ENCODE results near the gene OTC. TPM values are rescaled to one million over a fixed set of nuclear protein-coding genes. Genes with fewer than 3 reads are reported as not detected.

OTC gene
- total RNA-seq, 1 experiment from 2014 or later = not detected

- no TSS peak for BruUV-seq (replicated peaks)
- Mint-ChIP-seq H3K36me3 (ENCODE audit: insufficient read depth, unreplicated experiment) (no peaks in the 10 kb centered on the region), H3K9me3 (ENCODE audit: unreplicated experiment) (peaks cover 9% of the 10 kb centered on the region)
These were observed 22.0 kb downstream of the OTC start for GRCh38 chrX:38374431-38374830.

GRCh38 chrX:38375891-38376290 lies 23.5 kb downstream of the OTC start:
- Histone ChIP-seq H3K4me3 (ENCODE audit: low read depth, low read length) (no peak overlapping the region), H3K36me3 (ENCODE audit: control insufficient read depth, insufficient read depth, low read length) (no peaks in the 10 kb centered on the region), H3K4me1 (no peaks in the 10 kb centered on the region), H3K9me3 (no peaks in the 10 kb centered on the region), H3K27me3 (replicated peaks; ENCODE audit: control insufficient read depth, insufficient read depth, low read length) (no peaks in the 10 kb centered on the region)
- Mint-ChIP-seq H3K27me3 (ENCODE audit: insufficient read depth, unreplicated experiment) (no peaks in the 10 kb centered on the region), H3K4me1 (ENCODE audit: low read depth, unreplicated experiment) (no peaks in the 10 kb centered on the region), H3K9me3 (ENCODE audit: unreplicated experiment) (peaks cover 9% of the 10 kb centered on the region), H3K4me3 (ENCODE audit: unreplicated experiment) (no peak overlapping the region), H3K27ac (ENCODE audit: unreplicated experiment) (no peak overlapping the region), H3K36me3 (ENCODE audit: insufficient read depth, unreplicated experiment) (no peaks in the 10 kb centered on the region)
- DNase-seq = peak in 1 of 2 experiments; percentile 10
- TF ChIP-seq CTCF (IDR thresholded peaks at IDR 0.05; ENCODE audit: insufficient read depth in 1 of 2, low read depth in 1 of 2, low read length in 1 of 2, severe bottlenecking in 1 of 2, unreplicated experiment in 1 of 2) = peak in 1 of 2 experiments; percentile 59
- intact Hi-C loops (cut with micrococcal nuclease; ENCODE audit: unreplicated experiment) = loop anchor here (1.0 kb wide), 1 partner anchor 41 kb away; no protein-coding TSS in a partner anchor
- no TSS peak for BruUV-seq (replicated peaks)
- ChIA-PET CTCF (no interaction called here), POLR2A (no interaction called here)

More at GRCh38 chrX:38374431-38374830, 22.0 kb downstream of the OTC start:
- Histone ChIP-seq H3K9me3 (no peaks in the 10 kb centered on the region), H3K27me3 (replicated peaks; ENCODE audit: control insufficient read depth, insufficient read depth, low read length) (no peaks in the 10 kb centered on the region), H3K4me3 (ENCODE audit: low read depth, low read length) (no peak overlapping the region), H3K36me3 (ENCODE audit: control insufficient read depth, insufficient read depth, low read length) (no peaks in the 10 kb centered on the region), H3K4me1 (no peaks in the 10 kb centered on the region)
- Mint-ChIP-seq H3K27ac (ENCODE audit: unreplicated experiment) (no peak overlapping the region), H3K4me1 (ENCODE audit: low read depth, unreplicated experiment) (no peaks in the 10 kb centered on the region), H3K27me3 (ENCODE audit: insufficient read depth, unreplicated experiment) (no peaks in the 10 kb centered on the region), H3K4me3 (ENCODE audit: unreplicated experiment) (no peak overlapping the region)
- intact Hi-C loops (cut with micrococcal nuclease; ENCODE audit: unreplicated experiment) = no loop called here
- TF ChIP-seq CTCF (IDR thresholded peaks at IDR 0.05; ENCODE audit: insufficient read depth in 1 of 2, low read depth in 1 of 2, low read length in 1 of 2, severe bottlenecking in 1 of 2, unreplicated experiment in 1 of 2) = no peak
- POLR2A ChIA-PET = no interaction called here
- CTCF ChIA-PET = no interaction called here
- no peak for DNase-seq

- intact Hi-C loops (cut with micrococcal nuclease; ENCODE audit: unreplicated experiment) = loop anchor here (1.0 kb wide), 1 partner anchor 41 kb away; no protein-coding TSS in a partner anchor
- Mint-ChIP-seq H3K27me3 (ENCODE audit: insufficient read depth, unreplicated experiment) (no peaks in the 10 kb centered on the region), H3K36me3 (ENCODE audit: insufficient read depth, unreplicated experiment) (no peaks in the 10 kb centered on the region), H3K4me1 (ENCODE audit: low read depth, unreplicated experiment) (no peaks in the 10 kb centered on the region), H3K4me3 (ENCODE audit: unreplicated experiment) (no peak overlapping the region), H3K9me3 (ENCODE audit: unreplicated experiment) (peaks cover 9% of the 10 kb centered on the region), H3K27ac (ENCODE audit: unreplicated experiment) (no peak overlapping the region)
- Histone ChIP-seq H3K36me3 (ENCODE audit: control insufficient read depth, insufficient read depth, low read length) (no peaks in the 10 kb centered on the region), H3K4me1 (no peaks in the 10 kb centered on the region), H3K4me3 (ENCODE audit: low read depth, low read length) (no peak overlapping the region), H3K9me3 (no peaks in the 10 kb centered on the region), H3K27me3 (replicated peaks; ENCODE audit: control insufficient read depth, insufficient read depth, low read length) (no peaks in the 10 kb centered on the region)
- POLR2A ChIA-PET = no interaction called here
- BruUV-seq (replicated peaks) = no TSS peak
- TF ChIP-seq CTCF (IDR thresholded peaks at IDR 0.05; ENCODE audit: insufficient read depth in 1 of 2, low read depth in 1 of 2, low read length in 1 of 2, severe bottlenecking in 1 of 2, unreplicated experiment in 1 of 2) = no peak
- no peak for DNase-seq
- CTCF ChIA-PET = no interaction called here
These were observed 24.3 kb downstream of the OTC start for GRCh38 chrX:38376747-38377146.

Measured in Caco-2 (cell line).